Glutamatergic neuron (in vitro differentiated cells): ENCODE results near the gene KXD1. TPM values are rescaled to one million over a fixed set of nuclear protein-coding genes. Genes with fewer than 3 reads are reported as not detected.

Experiments
- DNase-seq: peaks from one replicate; pipeline ENCODE4 v3.0.0; 2022
- H3K27ac Mint-ChIP-seq: one replicate; pipeline ENCODE4 v1.8.0; 2020; ENCODE audit warnings: mild to moderate bottlenecking, mixed read lengths, inconsistent platforms; ENCODE audit not compliant: unreplicated experiment
- H3K27me3 Mint-ChIP-seq: one replicate; pipeline ENCODE4 v1.8.0; 2020; ENCODE audit warnings: mild to moderate bottlenecking, moderate library complexity, mixed read lengths, inconsistent platforms; ENCODE audit not compliant: unreplicated experiment
- H3K36me3 Mint-ChIP-seq: one replicate; pipeline ENCODE4 v1.8.0; 2020; ENCODE audit warnings: mild to moderate bottlenecking, mixed read lengths, inconsistent platforms; ENCODE audit not compliant: unreplicated experiment
- H3K4me1 Mint-ChIP-seq: one replicate; pipeline ENCODE4 v1.8.0; 2020; ENCODE audit warnings: mild to moderate bottlenecking, low read depth, mixed read lengths, inconsistent platforms; ENCODE audit not compliant: unreplicated experiment
- H3K4me3 Mint-ChIP-seq: one replicate; pipeline ENCODE4 v1.8.0; 2020; ENCODE audit warnings: mild to moderate bottlenecking, mixed read lengths, inconsistent platforms; ENCODE audit not compliant: unreplicated experiment
- H3K9me3 Mint-ChIP-seq: one replicate; pipeline ENCODE4 v1.8.0; 2020; ENCODE audit warnings: mild to moderate bottlenecking, moderate library complexity, mixed read lengths, inconsistent platforms; ENCODE audit not compliant: unreplicated experiment
- CTCF ChIP-seq: fragments of 200-600 bp; sonication (generic); IDR thresholded peaks from one replicate; pipeline ENCODE4 v1.5.0; 2021; ENCODE audit not compliant: partially characterized antibody, unreplicated experiment
- total RNA-seq: library from RNA; stranded (reverse); fragmentation: NEBNext Ultra II Directional; extraction: Animal tissue kit (Norgen Biotek cat#: 25700); gene quantifications from one replicate; pipeline ENCODE4 v1.2.1, GENCODE V29; 2021; ENCODE audit not compliant: unreplicated experiment

KXD1 gene
- total RNA-seq, 1 donor from 2014 or later = 71.3 TPM

- no peak for TF ChIP-seq CTCF
- H3K36me3 Mint-ChIP-seq = peaks cover 12% of the 10 kb centered on the region
- peaks cover 1% of the 10 kb centered on the region for H3K9me3 Mint-ChIP-seq
- peaks cover 6% of the 10 kb centered on the region for H3K4me1 Mint-ChIP-seq
- H3K27ac Mint-ChIP-seq = no peak overlapping the region
- no peak for DNase-seq
- peaks cover 18% of the 10 kb centered on the region for H3K27me3 Mint-ChIP-seq
- no peak overlapping the region for H3K4me3 Mint-ChIP-seq
Observed at GRCh38 chr19:18616023-18616422, 58.4 kb downstream of the KXD1 start.

GRCh38 chr19:18617562-18617961, 59.9 kb downstream of the KXD1 start:
- DNase-seq = no peak
- Mint-ChIP-seq H3K9me3 (peaks cover 1% of the 10 kb centered on the region), H3K4me1 (no peaks in the 10 kb centered on the region), H3K4me3 (no peak overlapping the region), H3K27me3 (peaks cover 9% of the 10 kb centered on the region), H3K36me3 (peaks cover 12% of the 10 kb centered on the region), H3K27ac (no peak overlapping the region)
- TF ChIP-seq CTCF = no peak

- no peak for TF ChIP-seq CTCF
- peaks cover 9% of the 10 kb centered on the region for H3K27me3 Mint-ChIP-seq
- peaks cover 12% of the 10 kb centered on the region for H3K36me3 Mint-ChIP-seq
- no peak for DNase-seq
- H3K4me1 Mint-ChIP-seq = no peaks in the 10 kb centered on the region
- H3K4me3 Mint-ChIP-seq = no peak overlapping the region
- peaks cover 1% of the 10 kb centered on the region for H3K9me3 Mint-ChIP-seq
- H3K27ac Mint-ChIP-seq = no peak overlapping the region
Observed at GRCh38 chr19:18618236-18618635, 60.6 kb downstream of the KXD1 start.

Other genes starting within 250 kb of the KXD1 start
- gene LSM4, start 234.8 kb upstream of the KXD1 start, total RNA-seq = 137 TPM
- gene PGPEP1, start 217.3 kb upstream of the KXD1 start, total RNA-seq = 25.6 TPM
- 8.9 TPM for gene GDF15, start 171.7 kb upstream of the KXD1 start, total RNA-seq
- not detected for gene LRRC25, start 160.2 kb upstream of the KXD1 start, total RNA-seq
- gene SSBP4, start 138.5 kb upstream of the KXD1 start, total RNA-seq = 177 TPM
- gene ISYNA1, start 119.7 kb upstream of the KXD1 start, total RNA-seq = 111 TPM
- 11.6 TPM for gene ELL, start 35.8 kb upstream of the KXD1 start, total RNA-seq
- gene FKBP8, start 14.3 kb upstream of the KXD1 start, total RNA-seq = 203 TPM
- gene UBA52, start 14.0 kb downstream of the KXD1 start, total RNA-seq = 826 TPM
- 54.3 TPM for gene REX1BD, start 30.9 kb downstream of the KXD1 start, total RNA-seq
- gene CRLF1, start 48.9 kb downstream of the KXD1 start, total RNA-seq = 55.3 TPM
- 92.3 TPM for gene TMEM59L, start 55.0 kb downstream of the KXD1 start, total RNA-seq
- 12.0 TPM for gene KLHL26, start 79.2 kb downstream of the KXD1 start, total RNA-seq
- 28.8 TPM for gene CRTC1, start 125.8 kb downstream of the KXD1 start, total RNA-seq
- gene COMP, start 233.4 kb downstream of the KXD1 start, total RNA-seq = not detected